ENCODE measurements around the gene PRICKLE2. TPM values are rescaled to one million over a fixed set of nuclear protein-coding genes. Genes with fewer than 3 reads are reported as not detected.

The PRICKLE2 gene
- polyA plus RNA-seq, 1 experiment = 14.2 TPM

- no peak overlapping the region for H3K4me3 ChIP-seq (ENCODE audit: low read depth, low read length)
- H3K9me3 ChIP-seq (ENCODE audit: control insufficient read depth, insufficient read depth, low read length) = peaks cover 10% of the 10 kb centered on the region; the same call in 1 of the 2 replicates
- ChIA-PET POLR2A (no interaction called here), CTCF (no interaction called here)
- no peak overlapping the region for H3K27ac ChIP-seq (ENCODE audit: low read depth, low read length)
- TF ChIP-seq CTCF (IDR thresholded peaks at IDR 0.05; ENCODE audit: low read depth, low read length) = no peak
- no peak for DNase-seq (ENCODE audit: low read depth, low spot score)
- no peaks in the 10 kb centered on the region for H3K27me3 ChIP-seq (ENCODE audit: control insufficient read depth, insufficient read depth, low read length)
These were observed 7.6 kb upstream of the PRICKLE2 start for GRCh38 chr3:64232821-64233220.

GRCh38 chr3:64229903-64230302 lies 4.6 kb upstream of the PRICKLE2 start:
- ChIA-PET CTCF (no interaction called here), POLR2A (interaction anchor here (1.1 kb wide), 1 partner anchor 38 kb away, joined by 5 read pairs; no protein-coding TSS in a partner anchor)
- H3K9me3 ChIP-seq (ENCODE audit: control insufficient read depth, insufficient read depth, low read length) = no peaks in the 10 kb centered on the region
- DNase-seq (ENCODE audit: low read depth, low spot score) = no peak
- no peak overlapping the region for H3K4me3 ChIP-seq (ENCODE audit: low read depth, low read length)
- H3K27me3 ChIP-seq (ENCODE audit: control insufficient read depth, insufficient read depth, low read length) = no peaks in the 10 kb centered on the region
- H3K27ac ChIP-seq (ENCODE audit: low read depth, low read length) = peak overlapping the region; percentile 58
- no peak for TF ChIP-seq CTCF (IDR thresholded peaks at IDR 0.05; ENCODE audit: low read depth, low read length)

- no peak for TF ChIP-seq CTCF (IDR thresholded peaks at IDR 0.05; ENCODE audit: low read depth, low read length)
- DNase-seq (ENCODE audit: low read depth, low spot score) = no peak
- no peaks in the 10 kb centered on the region for H3K9me3 ChIP-seq (ENCODE audit: control insufficient read depth, insufficient read depth, low read length)
- no peak overlapping the region for H3K27ac ChIP-seq (ENCODE audit: low read depth, low read length)
- ChIA-PET POLR2A (interaction anchor here (0.7 kb wide), 1 partner anchor 32 kb away, joined by 3 read pairs; no protein-coding TSS in a partner anchor), CTCF (no interaction called here)
- no peaks in the 10 kb centered on the region for H3K27me3 ChIP-seq (ENCODE audit: control insufficient read depth, insufficient read depth, low read length)
- no peak overlapping the region for H3K4me3 ChIP-seq (ENCODE audit: low read depth, low read length)
These were observed 2.8 kb upstream of the PRICKLE2 start for GRCh38 chr3:64228110-64228509.

GRCh38 chr3:64226730-64227129 lies 1.5 kb upstream of the PRICKLE2 start:
- DNase-seq (ENCODE audit: low read depth, low spot score) = no peak
- no peak overlapping the region for H3K4me3 ChIP-seq (ENCODE audit: low read depth, low read length)
- CTCF ChIA-PET = interaction anchor here (1.0 to 3.4 kb wide), 5 partner anchors 19 to 258 kb away, joined by 3 to 19 read pairs (median 4); partner anchors contain the start of gene PSMD6
- no peaks in the 10 kb centered on the region for H3K27me3 ChIP-seq (ENCODE audit: control insufficient read depth, insufficient read depth, low read length)
- no peaks in the 10 kb centered on the region for H3K9me3 ChIP-seq (ENCODE audit: control insufficient read depth, insufficient read depth, low read length)
- POLR2A ChIA-PET = no interaction called here
- H3K27ac ChIP-seq (ENCODE audit: low read depth, low read length) = no peak overlapping the region
- no peak for TF ChIP-seq CTCF (IDR thresholded peaks at IDR 0.05; ENCODE audit: low read depth, low read length)

GRCh38 chr3:64225695-64226499 lies 631 bp upstream of the PRICKLE2 start:
- Histone ChIP-seq H3K27me3 (ENCODE audit: control insufficient read depth, insufficient read depth, low read length) (no peaks in the 10 kb centered on the region), H3K27ac (ENCODE audit: low read depth, low read length) (peak overlapping the region; percentile 87), H3K4me3 (ENCODE audit: low read depth, low read length) (peak overlapping the region; percentile 56), H3K9me3 (ENCODE audit: control insufficient read depth, insufficient read depth, low read length) (no peaks in the 10 kb centered on the region)
- TF ChIP-seq CTCF (IDR thresholded peaks at IDR 0.05; ENCODE audit: low read depth, low read length) = no peak
- CTCF ChIA-PET = interaction anchor here (0.6 to 3.4 kb wide), 16 partner anchors 9 to 259 kb away, joined by 3 to 19 read pairs (median 3); partner anchors contain the start of gene PSMD6
- no peak for DNase-seq (ENCODE audit: low read depth, low spot score)
- POLR2A ChIA-PET = interaction anchor here (0.8 kb wide), 1 partner anchor 41 kb away, joined by 4 read pairs; no protein-coding TSS in a partner anchor

All from AG04450 (cell line).